ENCODE data around the gene ACYP2.
"Not testable (repeated sequence)": the region's sequence is repeated elsewhere in the genome, so short reads cannot be mapped to it uniquely, and the experiment has no call there.

Gene ACYP2

DNA sequence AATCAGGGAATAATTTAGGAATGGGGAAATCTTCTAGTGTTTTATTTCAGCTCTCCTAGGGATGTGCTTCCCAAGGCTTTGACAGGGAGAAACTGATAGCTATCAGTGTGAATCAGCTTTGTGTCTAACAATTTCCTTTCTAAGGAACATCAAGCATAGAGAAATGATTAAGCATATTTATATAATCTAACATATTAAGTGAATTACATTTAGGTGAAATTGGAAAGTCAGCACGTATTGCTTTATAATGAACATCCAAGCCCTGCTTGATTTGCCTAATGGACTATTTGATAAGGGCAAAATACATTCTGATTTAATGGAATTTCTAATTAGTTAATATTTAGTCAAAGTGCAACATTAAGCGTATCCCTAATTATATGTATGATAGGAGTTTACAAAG is 160.1 kb downstream of the ACYP2 start:
- DNase-seq, result no peak

DNA sequence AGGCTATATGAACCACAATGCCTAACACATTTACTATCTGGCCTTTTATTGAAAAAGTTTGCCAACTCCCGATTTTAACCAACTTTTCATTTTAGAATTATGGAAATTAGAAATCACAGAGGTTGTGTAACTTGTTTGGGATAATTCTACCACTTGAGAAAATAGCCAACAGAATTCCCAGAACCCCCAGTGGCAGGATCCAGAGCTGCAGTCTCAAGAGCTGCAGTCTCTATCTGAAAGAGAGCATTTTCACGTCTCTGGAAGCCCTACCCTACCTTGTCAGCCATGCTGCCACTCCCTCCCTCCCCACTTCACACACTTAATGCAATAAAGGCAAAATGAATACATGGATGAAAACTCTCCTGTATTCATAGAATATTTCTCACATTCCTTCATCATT is 164.0 kb downstream of the ACYP2 start:
- no peak for DNase-seq

- DNase-seq, result no peak
Measured at GRCh38 chr2:54284826-54285225, 169.4 kb downstream of the ACYP2 start.

GRCh38 chr2:54285451-54285850 is 170.0 kb downstream of the ACYP2 start:
- DNase-seq, result no peak

DNA sequence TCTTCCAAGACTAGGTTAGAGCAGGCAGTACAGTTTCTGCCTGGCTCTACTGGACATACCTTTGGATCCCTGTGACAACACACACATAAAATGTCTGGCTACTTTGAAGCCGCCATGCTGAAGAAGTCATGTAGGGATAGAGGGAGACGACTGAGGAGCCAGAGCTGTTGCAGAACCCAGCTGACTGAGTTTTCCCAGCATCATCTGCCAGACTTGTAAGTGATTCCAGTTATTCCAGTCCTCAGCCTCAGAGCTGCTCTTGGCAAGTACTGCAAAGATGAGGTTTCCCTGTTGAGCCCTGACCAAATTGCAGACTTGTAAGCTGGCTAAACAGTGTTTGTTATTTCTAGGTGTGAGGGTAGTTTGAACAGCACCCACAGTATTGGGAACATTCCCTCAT is 172.1 kb downstream of the ACYP2 start:
- DNase-seq, result no peak

GRCh38 chr2:54289917-54290316 is 174.5 kb downstream of the ACYP2 start:
- DNase-seq, result no peak

GRCh38 chr2:54290356-54291025 is 175.1 kb downstream of the ACYP2 start:
- DNase-seq, result no peak

GRCh38 chr2:54294665-54295064 is 179.2 kb downstream of the ACYP2 start:
- not testable (repeated sequence) for DNase-seq

DNA sequence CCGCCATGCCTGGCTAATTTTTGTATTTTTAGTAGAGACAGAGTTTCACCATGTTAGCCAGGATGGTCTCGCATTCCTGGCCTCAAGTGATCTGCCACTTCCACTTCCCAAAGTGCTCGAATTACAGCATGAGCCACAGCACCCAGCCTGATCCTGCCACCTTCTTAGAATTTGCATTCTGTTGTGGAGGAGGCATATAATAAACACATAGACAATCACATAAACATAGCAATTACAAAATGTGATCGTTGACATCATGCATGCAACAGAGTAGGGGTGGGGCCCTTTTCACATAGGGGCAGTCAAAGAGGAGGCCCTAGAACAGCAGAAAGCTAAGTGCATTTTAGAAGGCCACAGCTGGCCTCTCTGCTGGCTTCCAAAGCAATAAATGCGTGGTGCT is 180.5 kb downstream of the ACYP2 start:
- no peak for DNase-seq

GRCh38 chr2:54298514-54298913 is 183.1 kb downstream of the ACYP2 start:
- no peak for DNase-seq

- DNase-seq, result no peak
Measured at GRCh38 chr2:54303631-54304030, 188.2 kb downstream of the ACYP2 start.

- no peak for DNase-seq
Measured at GRCh38 chr2:54306556-54306955, 191.1 kb downstream of the ACYP2 start.

GRCh38 chr2:54308186-54308585 is 192.8 kb downstream of the ACYP2 start:
- DNase-seq, result no peak

GRCh38 chr2:54308782-54309181 is 193.4 kb downstream of the ACYP2 start:
- DNase-seq, result no peak

DNA sequence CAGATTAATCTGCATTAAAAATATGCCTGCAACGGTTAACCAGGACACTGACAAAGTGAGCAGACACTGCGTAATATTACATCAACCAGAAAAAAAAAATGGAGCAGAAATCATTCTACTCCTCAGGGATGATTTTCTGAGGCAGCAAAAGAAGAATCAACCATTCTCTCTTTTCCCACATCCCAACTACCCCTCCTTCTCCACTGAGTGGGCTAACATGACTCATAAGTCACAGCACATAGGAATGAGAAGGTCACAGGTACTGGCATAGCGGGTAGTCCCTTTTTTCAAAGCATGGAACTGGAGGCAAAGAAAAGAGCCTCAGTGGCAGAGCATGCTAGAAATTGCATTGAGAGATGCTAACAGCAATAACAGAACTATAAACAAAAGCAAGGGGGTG is 194.9 kb downstream of the ACYP2 start:
- no peak for DNase-seq

- DNase-seq, result no peak
Measured at GRCh38 chr2:54310961-54311360, 195.5 kb downstream of the ACYP2 start.

DNA sequence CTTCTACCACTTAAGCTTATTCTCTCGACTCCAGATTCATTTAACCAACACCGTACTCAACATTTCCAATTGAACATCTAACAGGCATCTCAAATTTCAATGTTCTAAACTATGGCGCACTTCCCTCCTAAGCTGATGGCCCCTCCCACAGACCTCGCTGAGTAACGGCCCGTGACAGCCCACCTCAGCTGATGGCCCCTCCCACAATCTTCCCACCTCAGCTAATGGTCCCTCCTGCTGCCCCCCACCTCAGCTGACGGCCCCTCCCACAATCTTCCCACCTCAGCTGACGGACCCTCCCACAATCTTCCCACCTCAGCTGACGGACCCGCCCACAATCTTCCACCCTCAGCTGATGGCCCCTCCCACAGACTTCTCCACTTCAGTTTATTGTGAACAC is 197.7 kb downstream of the ACYP2 start:
- DNase-seq, result no peak

GRCh38 chr2:54317973-54318372 is 202.6 kb downstream of the ACYP2 start:
- no peak for DNase-seq

GRCh38 chr2:54318821-54319220 is 203.4 kb downstream of the ACYP2 start:
- no peak for DNase-seq

GRCh38 chr2:54321047-54321446 is 205.6 kb downstream of the ACYP2 start:
- DNase-seq, result no peak

- DNase-seq, result not testable (repeated sequence)
Measured at GRCh38 chr2:54324517-54324916, 209.1 kb downstream of the ACYP2 start.

GRCh38 chr2:54325148-54325547 is 209.7 kb downstream of the ACYP2 start:
- DNase-seq, result no peak

- DNase-seq, result no peak
Measured at GRCh38 chr2:54329482-54330161, 214.2 kb downstream of the ACYP2 start.

- peak; percentile 76 for DNase-seq
Measured at GRCh38 chr2:54330162-54330925, 214.9 kb downstream of the ACYP2 start.
